ENCODE measurements around the gene NGF.

NGF gene

DNA sequence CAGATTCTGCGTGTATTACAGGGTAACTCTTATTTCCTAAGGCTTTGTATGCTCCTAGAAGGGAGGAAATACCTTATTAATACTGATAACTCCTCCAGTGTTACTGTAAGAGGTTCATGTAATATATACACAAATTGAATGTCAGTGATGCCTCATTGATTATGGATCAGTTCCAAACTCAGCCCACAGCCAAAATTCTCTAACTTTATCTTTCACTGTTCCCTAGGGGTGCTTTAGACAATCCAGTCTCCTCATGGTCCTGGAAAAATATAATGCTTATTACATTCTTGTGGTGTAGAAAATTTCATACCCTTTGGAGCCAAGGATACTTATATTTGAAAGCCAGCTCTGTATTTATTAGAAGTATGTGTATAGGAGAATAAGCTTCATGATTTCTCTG lies 73.0 kb downstream of the NGF start:
- no peaks in the 10 kb centered on the region for H3K27me3 ChIP-seq (ENCODE audit: control insufficient read depth in 1 of 2, insufficient read depth in 2 of 2, low read length in 2 of 2)
- H3K9ac ChIP-seq (ENCODE audit: low read depth in 1 of 2, low read length in 2 of 2) = no peak overlapping the region
- H3K27ac ChIP-seq (ENCODE audit: low read depth, low read length) = no peak overlapping the region
- no peaks in the 10 kb centered on the region for H3K36me3 ChIP-seq (ENCODE audit: control insufficient read depth in 1 of 2, insufficient read depth in 2 of 2, low read length in 2 of 2)
- no peaks in the 10 kb centered on the region for H3K9me3 ChIP-seq (ENCODE audit: control insufficient read depth in 1 of 2, low read length in 2 of 2)
- no peak overlapping the region for H3K4me3 ChIP-seq (ENCODE audit: low read depth in 1 of 2, low read length in 2 of 2)
- no peaks in the 10 kb centered on the region for H3K4me1 ChIP-seq (ENCODE audit: control insufficient read depth in 1 of 2, insufficient read depth in 2 of 2, low read length in 2 of 2)

- Histone ChIP-seq H3K36me3 (ENCODE audit: control insufficient read depth in 1 of 2, insufficient read depth in 2 of 2, low read length in 2 of 2) (no peaks in the 10 kb centered on the region), H3K9me3 (ENCODE audit: control insufficient read depth in 1 of 2, low read length in 2 of 2) (peaks cover 5 to 12% of the 10 kb centered on the region in 2 donors), H3K4me1 (ENCODE audit: control insufficient read depth in 1 of 2, insufficient read depth in 2 of 2, low read length in 2 of 2) (no peaks in the 10 kb centered on the region), H3K9ac (ENCODE audit: low read depth in 1 of 2, low read length in 2 of 2) (no peak overlapping the region), H3K27me3 (ENCODE audit: control insufficient read depth in 1 of 2, insufficient read depth in 2 of 2, low read length in 2 of 2) (no peaks in the 10 kb centered on the region), H3K4me3 (ENCODE audit: low read depth in 1 of 2, low read length in 2 of 2) (no peak overlapping the region), H3K27ac (ENCODE audit: low read depth, low read length) (no peak overlapping the region)
Measured at GRCh38 chr1:115262886-115263285, 75.2 kb downstream of the NGF start.

- H3K4me3 ChIP-seq (ENCODE audit: low read depth in 1 of 2, low read length in 2 of 2) = no peak overlapping the region
- no peaks in the 10 kb centered on the region for H3K36me3 ChIP-seq (ENCODE audit: control insufficient read depth in 1 of 2, insufficient read depth in 2 of 2, low read length in 2 of 2)
- H3K27ac ChIP-seq (ENCODE audit: low read depth, low read length) = no peak overlapping the region
- no peaks in the 10 kb centered on the region for H3K27me3 ChIP-seq (ENCODE audit: control insufficient read depth in 1 of 2, insufficient read depth in 2 of 2, low read length in 2 of 2)
- no peak overlapping the region for H3K9ac ChIP-seq (ENCODE audit: low read depth in 1 of 2, low read length in 2 of 2)
- H3K4me1 ChIP-seq (ENCODE audit: control insufficient read depth in 1 of 2, insufficient read depth in 2 of 2, low read length in 2 of 2) = no peaks in the 10 kb centered on the region
- peaks cover 8 to 12% of the 10 kb centered on the region in 2 donors for H3K9me3 ChIP-seq (ENCODE audit: control insufficient read depth in 1 of 2, low read length in 2 of 2)
Measured at GRCh38 chr1:115261496-115261895, 76.6 kb downstream of the NGF start.

DNA sequence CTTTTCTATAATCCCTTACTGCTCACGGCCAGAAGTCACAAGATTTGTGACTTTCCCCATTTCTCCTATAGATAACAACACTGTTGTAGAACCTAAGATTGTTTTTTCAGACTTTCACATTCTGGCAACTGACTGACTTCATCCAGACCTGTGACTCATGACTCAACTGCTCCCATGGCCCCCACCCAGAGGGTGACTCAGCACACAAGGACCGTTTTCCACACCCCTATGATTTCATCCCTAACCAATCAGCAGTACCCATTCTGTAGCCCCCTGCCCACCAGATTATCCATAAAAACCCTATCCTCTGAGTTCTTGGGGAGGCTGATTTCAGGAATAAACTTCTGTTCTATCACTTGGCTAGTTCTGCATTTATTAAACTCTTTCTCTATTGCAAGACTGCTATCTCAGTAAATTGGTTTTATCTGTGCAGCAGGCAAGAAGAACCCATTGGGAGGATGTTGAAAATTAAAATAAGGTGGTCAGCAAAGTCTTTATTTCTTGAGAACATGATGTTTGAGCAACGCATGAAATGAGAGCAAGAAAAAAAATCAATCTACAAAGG lies 79.7 kb downstream of the NGF start:
- no peak overlapping the region for H3K4me3 ChIP-seq (ENCODE audit: low read depth in 1 of 2, low read length in 2 of 2)
- H3K27ac ChIP-seq (ENCODE audit: low read depth, low read length) = no peak overlapping the region
- no peaks in the 10 kb centered on the region for H3K27me3 ChIP-seq (ENCODE audit: control insufficient read depth in 1 of 2, insufficient read depth in 2 of 2, low read length in 2 of 2)
- H3K4me1 ChIP-seq (ENCODE audit: control insufficient read depth in 1 of 2, insufficient read depth in 2 of 2, low read length in 2 of 2) = no peaks in the 10 kb centered on the region
- no peaks in the 10 kb centered on the region for H3K36me3 ChIP-seq (ENCODE audit: control insufficient read depth in 1 of 2, insufficient read depth in 2 of 2, low read length in 2 of 2)
- no peak overlapping the region for H3K9ac ChIP-seq (ENCODE audit: low read depth in 1 of 2, low read length in 2 of 2)
- peaks cover 8 to 12% of the 10 kb centered on the region in 2 donors for H3K9me3 ChIP-seq (ENCODE audit: control insufficient read depth in 1 of 2, low read length in 2 of 2)

DNA sequence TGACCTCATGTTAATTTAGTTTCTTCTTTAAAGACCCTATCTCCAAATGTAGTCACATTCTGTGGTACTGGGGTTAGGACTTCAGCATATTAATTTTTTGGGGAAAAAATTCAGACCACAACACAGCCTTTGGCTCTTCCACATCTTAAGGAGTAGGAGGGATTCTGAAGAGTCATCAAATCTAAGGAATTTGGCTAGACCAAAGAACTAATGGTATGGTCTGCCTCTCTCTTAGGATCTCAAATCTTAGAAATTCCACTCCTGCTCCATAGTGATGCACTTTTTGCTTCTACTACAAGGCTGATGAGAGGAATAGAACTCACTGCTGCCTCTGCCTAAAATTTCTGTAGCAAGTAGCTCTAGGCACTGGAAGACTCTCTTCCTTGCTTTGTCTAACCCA lies 80.5 kb downstream of the NGF start:
- Histone ChIP-seq H3K27ac (ENCODE audit: low read depth, low read length) (no peak overlapping the region), H3K4me1 (ENCODE audit: control insufficient read depth in 1 of 2, insufficient read depth in 2 of 2, low read length in 2 of 2) (no peaks in the 10 kb centered on the region), H3K4me3 (ENCODE audit: low read depth in 1 of 2, low read length in 2 of 2) (no peak overlapping the region), H3K36me3 (ENCODE audit: control insufficient read depth in 1 of 2, insufficient read depth in 2 of 2, low read length in 2 of 2) (no peaks in the 10 kb centered on the region), H3K9ac (ENCODE audit: low read depth in 1 of 2, low read length in 2 of 2) (no peak overlapping the region), H3K27me3 (ENCODE audit: control insufficient read depth in 1 of 2, insufficient read depth in 2 of 2, low read length in 2 of 2) (no peaks in the 10 kb centered on the region), H3K9me3 (ENCODE audit: control insufficient read depth in 1 of 2, low read length in 2 of 2) (peaks cover 8 to 12% of the 10 kb centered on the region in 2 donors)

DNA sequence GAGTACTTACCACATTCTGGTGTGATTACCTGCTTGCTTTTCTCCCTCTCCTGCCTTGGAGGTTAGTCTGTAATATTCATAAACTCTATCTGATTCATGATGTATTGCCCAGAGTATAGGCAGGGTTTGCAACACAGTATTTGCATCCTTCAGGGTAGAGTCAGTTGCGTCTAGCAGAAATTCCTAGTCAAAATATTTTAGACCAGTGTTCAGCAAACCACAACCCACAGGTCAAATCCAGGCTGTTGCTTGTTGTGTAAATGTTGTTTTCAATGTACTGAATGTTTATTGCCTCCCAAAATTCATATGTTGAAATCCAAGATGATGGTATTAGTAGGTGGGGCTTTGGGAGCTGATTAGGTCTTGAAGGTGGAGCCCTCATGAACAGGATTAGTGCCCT lies 82.9 kb downstream of the NGF start:
- Histone ChIP-seq H3K36me3 (ENCODE audit: control insufficient read depth in 1 of 2, insufficient read depth in 2 of 2, low read length in 2 of 2) (no peaks in the 10 kb centered on the region), H3K4me1 (ENCODE audit: control insufficient read depth in 1 of 2, insufficient read depth in 2 of 2, low read length in 2 of 2) (no peaks in the 10 kb centered on the region), H3K9me3 (ENCODE audit: control insufficient read depth in 1 of 2, low read length in 2 of 2) (peaks cover 8 to 12% of the 10 kb centered on the region in 2 donors)

GRCh38 chr1:115252585-115252984 lies 85.5 kb downstream of the NGF start:
- no peak overlapping the region for H3K9ac ChIP-seq (ENCODE audit: low read depth in 1 of 2, low read length in 2 of 2)
- H3K27me3 ChIP-seq (ENCODE audit: control insufficient read depth in 1 of 2, insufficient read depth in 2 of 2, low read length in 2 of 2) = no peaks in the 10 kb centered on the region
- no peaks in the 10 kb centered on the region for H3K36me3 ChIP-seq (ENCODE audit: control insufficient read depth in 1 of 2, insufficient read depth in 2 of 2, low read length in 2 of 2)
- no peaks in the 10 kb centered on the region for H3K4me1 ChIP-seq (ENCODE audit: control insufficient read depth in 1 of 2, insufficient read depth in 2 of 2, low read length in 2 of 2)
- no peak overlapping the region for H3K27ac ChIP-seq (ENCODE audit: low read depth, low read length)
- H3K9me3 ChIP-seq (ENCODE audit: control insufficient read depth in 1 of 2, low read length in 2 of 2) = no peaks in the 10 kb centered on the region
- no peak overlapping the region for H3K4me3 ChIP-seq (ENCODE audit: low read depth in 1 of 2, low read length in 2 of 2)

More for the DNA sequence above, 82.9 kb downstream of the NGF start:
- Histone ChIP-seq H3K27ac (ENCODE audit: low read depth, low read length) (no peak overlapping the region), H3K27me3 (ENCODE audit: control insufficient read depth in 1 of 2, insufficient read depth in 2 of 2, low read length in 2 of 2) (no peaks in the 10 kb centered on the region), H3K9ac (ENCODE audit: low read depth in 1 of 2, low read length in 2 of 2) (no peak overlapping the region), H3K4me3 (ENCODE audit: low read depth in 1 of 2, low read length in 2 of 2) (no peak overlapping the region)

DNA sequence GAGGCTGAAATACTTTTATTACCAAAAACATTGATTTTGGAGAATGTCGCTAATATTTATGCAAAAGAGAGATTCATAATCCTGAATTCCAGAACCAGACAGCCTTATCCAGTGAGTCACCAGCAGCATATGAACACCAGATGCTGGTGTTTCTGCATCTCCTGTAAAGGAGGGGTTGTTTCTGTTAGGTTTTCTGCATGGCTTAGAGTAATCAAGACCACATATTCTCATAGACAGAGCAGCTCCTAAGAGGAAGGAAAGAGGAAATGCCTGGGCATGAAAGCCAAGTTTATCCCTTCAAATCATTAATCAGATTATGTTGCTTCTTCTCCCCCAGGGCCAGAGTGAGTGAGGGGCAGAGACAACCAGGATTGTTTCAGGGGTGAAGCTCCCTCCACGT lies 86.2 kb downstream of the NGF start:
- Histone ChIP-seq H3K4me1 (ENCODE audit: control insufficient read depth in 1 of 2, insufficient read depth in 2 of 2, low read length in 2 of 2) (no peaks in the 10 kb centered on the region), H3K9me3 (ENCODE audit: control insufficient read depth in 1 of 2, low read length in 2 of 2) (no peaks in the 10 kb centered on the region)

GRCh38 chr1:115251340-115251748 lies 86.7 kb downstream of the NGF start:
- no peaks in the 10 kb centered on the region for H3K27me3 ChIP-seq (ENCODE audit: control insufficient read depth in 1 of 2, insufficient read depth in 2 of 2, low read length in 2 of 2)
- no peak overlapping the region for H3K9ac ChIP-seq (ENCODE audit: low read depth in 1 of 2, low read length in 2 of 2)
- H3K9me3 ChIP-seq (ENCODE audit: control insufficient read depth in 1 of 2, low read length in 2 of 2) = no peaks in the 10 kb centered on the region
- no peaks in the 10 kb centered on the region for H3K36me3 ChIP-seq (ENCODE audit: control insufficient read depth in 1 of 2, insufficient read depth in 2 of 2, low read length in 2 of 2)
- no peaks in the 10 kb centered on the region for H3K4me1 ChIP-seq (ENCODE audit: control insufficient read depth in 1 of 2, insufficient read depth in 2 of 2, low read length in 2 of 2)
- no peak overlapping the region for H3K27ac ChIP-seq (ENCODE audit: low read depth, low read length)
- no peak overlapping the region for H3K4me3 ChIP-seq (ENCODE audit: low read depth in 1 of 2, low read length in 2 of 2)

More for the DNA sequence above, 86.2 kb downstream of the NGF start:
- H3K4me3 ChIP-seq (ENCODE audit: low read depth in 1 of 2, low read length in 2 of 2) = no peak overlapping the region
- H3K36me3 ChIP-seq (ENCODE audit: control insufficient read depth in 1 of 2, insufficient read depth in 2 of 2, low read length in 2 of 2) = no peaks in the 10 kb centered on the region
- H3K27me3 ChIP-seq (ENCODE audit: control insufficient read depth in 1 of 2, insufficient read depth in 2 of 2, low read length in 2 of 2) = no peaks in the 10 kb centered on the region
- H3K9ac ChIP-seq (ENCODE audit: low read depth in 1 of 2, low read length in 2 of 2) = no peak overlapping the region
- H3K27ac ChIP-seq (ENCODE audit: low read depth, low read length) = no peak overlapping the region

GRCh38 chr1:115246526-115246925 lies 91.5 kb downstream of the NGF start:
- Histone ChIP-seq H3K9me3 (ENCODE audit: control insufficient read depth in 1 of 2, low read length in 2 of 2) (no peaks in the 10 kb centered on the region), H3K27ac (ENCODE audit: low read depth, low read length) (no peak overlapping the region), H3K4me3 (ENCODE audit: low read depth in 1 of 2, low read length in 2 of 2) (no peak overlapping the region), H3K36me3 (ENCODE audit: control insufficient read depth in 1 of 2, insufficient read depth in 2 of 2, low read length in 2 of 2) (no peaks in the 10 kb centered on the region), H3K9ac (ENCODE audit: low read depth in 1 of 2, low read length in 2 of 2) (no peak overlapping the region), H3K4me1 (ENCODE audit: control insufficient read depth in 1 of 2, insufficient read depth in 2 of 2, low read length in 2 of 2) (no peaks in the 10 kb centered on the region), H3K27me3 (ENCODE audit: control insufficient read depth in 1 of 2, insufficient read depth in 2 of 2, low read length in 2 of 2) (no peaks in the 10 kb centered on the region)

DNA sequence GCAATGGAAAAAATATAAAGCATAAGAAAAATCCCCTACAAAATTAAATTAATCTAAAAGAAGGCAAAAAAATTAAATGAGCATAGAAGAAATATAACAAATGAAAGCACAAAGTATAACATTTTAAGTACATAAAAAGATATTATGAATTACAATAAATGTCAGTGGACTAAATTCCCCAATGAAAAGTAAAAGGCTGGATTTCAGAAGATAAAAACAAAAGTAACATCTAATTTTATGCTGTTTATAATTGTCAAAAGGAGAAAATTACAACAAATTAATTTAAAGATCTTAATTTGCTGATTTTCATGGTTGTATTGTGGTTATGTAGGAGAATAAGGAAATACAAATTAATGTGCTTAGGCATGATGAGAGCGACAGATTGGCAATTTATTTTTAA lies 92.8 kb downstream of the NGF start:
- Histone ChIP-seq H3K4me1 (ENCODE audit: control insufficient read depth in 1 of 2, insufficient read depth in 2 of 2, low read length in 2 of 2) (no peaks in the 10 kb centered on the region), H3K27me3 (ENCODE audit: control insufficient read depth in 1 of 2, insufficient read depth in 2 of 2, low read length in 2 of 2) (no peaks in the 10 kb centered on the region), H3K9me3 (ENCODE audit: control insufficient read depth in 1 of 2, low read length in 2 of 2) (no peaks in the 10 kb centered on the region), H3K36me3 (ENCODE audit: control insufficient read depth in 1 of 2, insufficient read depth in 2 of 2, low read length in 2 of 2) (no peaks in the 10 kb centered on the region), H3K27ac (ENCODE audit: low read depth, low read length) (no peak overlapping the region), H3K4me3 (ENCODE audit: low read depth in 1 of 2, low read length in 2 of 2) (no peak overlapping the region), H3K9ac (ENCODE audit: low read depth in 1 of 2, low read length in 2 of 2) (no peak overlapping the region)

Data from duodenal mucosa (tissue), 2 donors.